Endothelial cell of umbilical vein (primary cell): Measurements from ENCODE around the gene FIS1.
"Not testable (repeated sequence)": the region's sequence is repeated elsewhere in the genome, so short reads cannot be mapped to it uniquely, and the experiment has no call there.

Experiments used
- CTCF ChIP-seq, 2 donors: IDR thresholded peaks; 1 replicate in 1 of 2; 2 replicates in 1 of 2; pipeline ENCODE4 v1.5.1; 2011; ENCODE audit warnings: low read length in 2 of 2, mild to moderate bottlenecking in 2 of 2, moderate library complexity in 2 of 2, control low read depth in 1 of 2, inconsistent platforms in 1 of 2, low read depth in 1 of 2; ENCODE audit not compliant: insufficient read depth in 1 of 2; ENCODE audit errors: extremely low read depth in 1 of 2
- EZH2 ChIP-seq: IDR thresholded peaks from 2 replicates; pipeline ENCODE4 v1.6.1; 2012; ENCODE audit warnings: borderline replicate concordance, low read depth, mild to moderate bottlenecking, moderate library complexity, low read length, inconsistent platforms; ENCODE audit not compliant: severe bottlenecking
- FOS ChIP-seq: IDR thresholded peaks from 2 replicates; pipeline ENCODE4 v1.6.1; 2011; ENCODE audit warnings: mild to moderate bottlenecking, low read length, moderate library complexity, borderline replicate concordance; ENCODE audit not compliant: insufficient read depth
- JUN ChIP-seq: IDR thresholded peaks from 2 replicates; pipeline ENCODE4 v1.6.1; 2011; ENCODE audit warnings: borderline replicate concordance, low read depth; ENCODE audit not compliant: insufficient read length, insufficient read depth
- MAX ChIP-seq: IDR thresholded peaks from 2 replicates; pipeline ENCODE4 v1.6.1; 2011; ENCODE audit not compliant: insufficient read depth, insufficient read length
- MYC ChIP-seq: IDR thresholded peaks from one replicate; pipeline ENCODE4 v1.6.1; 2011; ENCODE audit warnings: mild to moderate bottlenecking, low read depth, low read length
- POLR2A ChIP-seq: IDR thresholded peaks from 2 replicates; pipeline ENCODE4 v1.6.1; 2012; ENCODE audit warnings: low read depth, mild to moderate bottlenecking, control low read depth, low read length
- POLR2AphosphoS5 ChIP-seq: IDR thresholded peaks from 2 replicates; pipeline ENCODE4 v1.6.1; 2012; ENCODE audit warnings: low read depth, mild to moderate bottlenecking, control low read depth, low read length, moderate library complexity; ENCODE audit not compliant: insufficient read depth

- peak; percentile 50 to 57 for TF ChIP-seq CTCF (IDR thresholded peaks at IDR 0.05; ENCODE audit: extremely low read depth in 1 of 2, insufficient read depth in 1 of 2, low read depth in 1 of 2, low read length in 2 of 2)
- TF ChIP-seq POLR2AphosphoS5, MYC, EZH2, FOS, POLR2A, JUN, MAX: not testable (repeated sequence)
Observed at GRCh38 chr7:101290186-101291037, 45.5 kb upstream of the FIS1 start.
